KMS-11 (cell line): ENCODE data around the gene IPO4.

Source experiments
- H2AFZ ChIP-seq: fragments of 200-600 bp; sonication (generic); 2 replicates; pipeline ENCODE4 v1.6.1; 2016; ENCODE audit warnings: antibody characterized with exemption, mixed run types, low read depth
- H3K27ac ChIP-seq: fragments of 200-600 bp; sonication (generic); 2 replicates; pipeline ENCODE4 v1.6.1; 2016; ENCODE audit warnings: mild to moderate bottlenecking, mixed run types
- H3K27me3 ChIP-seq: fragments of 200-600 bp; sonication (generic); 2 replicates; pipeline ENCODE4 v1.6.1; 2017; ENCODE audit warnings: mild to moderate bottlenecking, low read depth, mixed run types, moderate library complexity; ENCODE audit not compliant: insufficient read depth
- H3K36me3 ChIP-seq: fragments of 200-600 bp; sonication (generic); 2 replicates; pipeline ENCODE4 v1.6.1; 2017; ENCODE audit warnings: mild to moderate bottlenecking, mixed run types; ENCODE audit not compliant: insufficient read depth
- H3K4me1 ChIP-seq: fragments of 200-600 bp; sonication (generic); 2 replicates; pipeline ENCODE4 v1.6.1; 2016; ENCODE audit warnings: mild to moderate bottlenecking, low read depth, mixed run types; ENCODE audit not compliant: poor library complexity, severe bottlenecking
- H3K4me2 ChIP-seq: fragments of 200-600 bp; sonication (generic); 2 replicates; pipeline ENCODE4 v1.7.0; 2016; ENCODE audit warnings: mild to moderate bottlenecking, mixed run types
- H3K4me3 ChIP-seq: fragments of 200-600 bp; sonication (generic); IDR thresholded peaks from 2 replicates; pipeline ENCODE4 v1.6.1; 2017; ENCODE audit warnings: low read depth, low read length, mixed read lengths; ENCODE audit not compliant: insufficient read depth
- H3K79me2 ChIP-seq: fragments of 200-600 bp; sonication (generic); 2 replicates; pipeline ENCODE4 v1.6.1; 2016; ENCODE audit warnings: low read depth, mixed run types; ENCODE audit not compliant: insufficient read depth
- H3K9ac ChIP-seq: fragments of 200-600 bp; sonication (generic); 2 replicates; pipeline ENCODE4 v1.6.1; 2016; ENCODE audit warnings: mild to moderate bottlenecking, mixed run types
- H4K20me1 ChIP-seq: fragments of 200-600 bp; sonication (generic); 2 replicates; pipeline ENCODE4 v1.6.1; 2016; ENCODE audit warnings: mild to moderate bottlenecking, mixed run types; ENCODE audit not compliant: insufficient read depth
- CTCF ChIP-seq: fragments of 200-600 bp; sonication (generic); conservative IDR thresholded peaks from 2 replicates; pipeline ENCODE4 v1.6.1; 2017; ENCODE audit warnings: low read depth, mild to moderate bottlenecking, antibody characterized with exemption, low read length, moderate library complexity, mixed read lengths

Gene IPO4

GRCh38 chr14:24236689-24237462 is 48.3 kb upstream of the IPO4 start:
- no peaks in the 10 kb centered on the region for H4K20me1 ChIP-seq
- H3K4me3 ChIP-seq: no peak overlapping the region
- H3K27me3 ChIP-seq: no peaks in the 10 kb centered on the region
- TF ChIP-seq CTCF: no peak
- H3K36me3 ChIP-seq: no peaks in the 10 kb centered on the region
- peaks cover 20% of the 10 kb centered on the region for H3K4me1 ChIP-seq
- no peak overlapping the region for H3K27ac ChIP-seq
- no peaks in the 10 kb centered on the region for H3K79me2 ChIP-seq
- H3K4me2 ChIP-seq: no peak overlapping the region
- no peak overlapping the region for H2AFZ ChIP-seq
- no peak overlapping the region for H3K9ac ChIP-seq

GRCh38 chr14:24235804-24236688 is 47.4 kb upstream of the IPO4 start:
- H2AFZ ChIP-seq: no peak overlapping the region
- H3K36me3 ChIP-seq: no peaks in the 10 kb centered on the region
- no peak overlapping the region for H3K4me2 ChIP-seq
- no peaks in the 10 kb centered on the region for H4K20me1 ChIP-seq
- H3K27ac ChIP-seq: no peak overlapping the region
- no peak overlapping the region for H3K4me3 ChIP-seq
- H3K9ac ChIP-seq: no peak overlapping the region
- TF ChIP-seq CTCF: no peak
- H3K79me2 ChIP-seq: peaks cover 7% of the 10 kb centered on the region; the same call in 1 of the 2 replicates
- H3K27me3 ChIP-seq: no peaks in the 10 kb centered on the region
- peaks cover 14% of the 10 kb centered on the region for H3K4me1 ChIP-seq

- no peak overlapping the region for H3K4me2 ChIP-seq
- no peak overlapping the region for H3K9ac ChIP-seq
- H3K79me2 ChIP-seq: peaks cover 8% of the 10 kb centered on the region; the same call in 1 of the 2 replicates
- no peak for TF ChIP-seq CTCF
- H3K4me1 ChIP-seq: peaks cover 14% of the 10 kb centered on the region
- no peak overlapping the region for H3K27ac ChIP-seq
- no peaks in the 10 kb centered on the region for H4K20me1 ChIP-seq
- H3K27me3 ChIP-seq: no peaks in the 10 kb centered on the region
- no peaks in the 10 kb centered on the region for H3K36me3 ChIP-seq
- no peak overlapping the region for H3K4me3 ChIP-seq
- no peak overlapping the region for H2AFZ ChIP-seq
These were observed 45.7 kb upstream of the IPO4 start for GRCh38 chr14:24234095-24235005.

GRCh38 chr14:24233538-24233866 is 44.9 kb upstream of the IPO4 start:
- peak overlapping the region; percentile 46; the same call in 1 of the 2 replicates for H3K9ac ChIP-seq

More at GRCh38 chr14:24233538-24233866, 44.9 kb upstream of the IPO4 start:
- Histone ChIP-seq H3K4me3 (no peak overlapping the region), H3K79me2 (peaks cover 8% of the 10 kb centered on the region; the same call in 1 of the 2 replicates), H4K20me1 (no peaks in the 10 kb centered on the region), H3K4me1 (peaks cover 14% of the 10 kb centered on the region), H2AFZ (no peak overlapping the region), H3K4me2 (peak overlapping the region; percentile 76; the same call in 1 of the 2 replicates), H3K36me3 (no peaks in the 10 kb centered on the region), H3K27me3 (no peaks in the 10 kb centered on the region), H3K27ac (no peak overlapping the region)
- TF ChIP-seq CTCF: no peak
